Activated T-helper 17 cell treated with anti-CD3 and anti-CD28 coated beads, Interleukin-2, amount 50 U/mL, for 72 hours (primary cell): ENCODE data around the gene DENND11. TPM values are rescaled to one million over a fixed set of nuclear protein-coding genes. Genes with fewer than 3 reads are reported as not detected.
"Not testable (repeated sequence)": the region's sequence is repeated elsewhere in the genome, so short reads cannot be mapped to it uniquely, and the experiment has no call there.

Experiments
- ATAC-seq: fragments of 150-1000 bp; cut with Tn5 transposase; replicated peaks from 2 replicates; pipeline ENCODE4 v1.10.0; 2021; ENCODE audit warnings: mild to moderate bottlenecking, moderate library complexity
- H3K27ac Mint-ChIP-seq: one replicate; pipeline ENCODE4 v1.8.0; 2022; ENCODE audit warnings: mixed read lengths
- H3K27me3 Mint-ChIP-seq: one replicate; pipeline ENCODE4 v1.8.0; 2022; ENCODE audit warnings: mixed read lengths
- H3K36me3 Mint-ChIP-seq: one replicate; pipeline ENCODE4 v1.8.0; 2022; ENCODE audit warnings: low read depth, mild to moderate bottlenecking, mixed read lengths
- H3K4me1 Mint-ChIP-seq: one replicate; pipeline ENCODE4 v1.8.0; 2022; ENCODE audit warnings: mixed read lengths
- H3K4me3 Mint-ChIP-seq: one replicate; pipeline ENCODE4 v1.8.0; 2022; ENCODE audit warnings: mild to moderate bottlenecking, mixed read lengths
- H3K9me3 Mint-ChIP-seq: one replicate; pipeline ENCODE4 v1.8.0; 2022; ENCODE audit warnings: mixed read lengths
- total RNA-seq, 2 donors: library from RNA; stranded (reverse); gene quantifications; one replicate each; pipeline ENCODE4 v1.2.3, GENCODE V29; 2022

DENND11 gene
- total RNA-seq, 2 donors from 2014 or later: 19.5 to 36.1 TPM

GRCh38 chr7:141700296-141700847 lies 1.6 kb downstream of the DENND11 start:
- H3K4me1 Mint-ChIP-seq: peaks cover 47% of the 10 kb centered on the region
- H3K36me3 Mint-ChIP-seq: peaks cover 19% of the 10 kb centered on the region

GRCh38 chr7:141699860-141700259 lies 2.1 kb downstream of the DENND11 start:
- peaks cover 19% of the 10 kb centered on the region for H3K36me3 Mint-ChIP-seq
- H3K4me1 Mint-ChIP-seq: peaks cover 50% of the 10 kb centered on the region
- H3K27me3 Mint-ChIP-seq: peaks cover 3% of the 10 kb centered on the region
- ATAC-seq: no peak
- H3K27ac Mint-ChIP-seq: peak overlapping the region; percentile 73
- H3K9me3 Mint-ChIP-seq: no peaks in the 10 kb centered on the region
- peak overlapping the region; percentile 91 for H3K4me3 Mint-ChIP-seq

More at GRCh38 chr7:141700296-141700847, 1.6 kb downstream of the DENND11 start:
- peak overlapping the region; percentile 91 for H3K4me3 Mint-ChIP-seq
- H3K9me3 Mint-ChIP-seq: no peaks in the 10 kb centered on the region
- H3K27ac Mint-ChIP-seq: peak overlapping the region; percentile 73
- ATAC-seq: no peak
- peaks cover 3% of the 10 kb centered on the region for H3K27me3 Mint-ChIP-seq

GRCh38 chr7:141698247-141699015 lies 3.5 kb downstream of the DENND11 start:
- Mint-ChIP-seq H3K4me1 (peaks cover 57% of the 10 kb centered on the region), H3K4me3 (peak overlapping the region; percentile 91), H3K9me3 (no peaks in the 10 kb centered on the region), H3K27me3 (peaks cover under 1% of the 10 kb centered on the region), H3K27ac (peak overlapping the region; percentile 67), H3K36me3 (peaks cover 19% of the 10 kb centered on the region)
- ATAC-seq: no peak

- Mint-ChIP-seq H3K4me1 (peaks cover 58% of the 10 kb centered on the region), H3K27ac (no peak overlapping the region), H3K4me3 (no peak overlapping the region)
Measured at GRCh38 chr7:141697211-141697871, 4.6 kb downstream of the DENND11 start.

GRCh38 chr7:141696348-141696747 lies 5.6 kb downstream of the DENND11 start:
- Mint-ChIP-seq H3K27me3 (no peaks in the 10 kb centered on the region), H3K36me3 (peaks cover 19% of the 10 kb centered on the region), H3K4me3 (no peak overlapping the region), H3K9me3 (no peaks in the 10 kb centered on the region), H3K4me1 (peaks cover 58% of the 10 kb centered on the region), H3K27ac (no peak overlapping the region)
- ATAC-seq: no peak

More at GRCh38 chr7:141697211-141697871, 4.6 kb downstream of the DENND11 start:
- no peaks in the 10 kb centered on the region for H3K27me3 Mint-ChIP-seq
- no peaks in the 10 kb centered on the region for H3K9me3 Mint-ChIP-seq
- ATAC-seq: no peak
- peaks cover 19% of the 10 kb centered on the region for H3K36me3 Mint-ChIP-seq

GRCh38 chr7:141695803-141696289 lies 6.1 kb downstream of the DENND11 start:
- no peak overlapping the region for H3K27ac Mint-ChIP-seq
- no peak for ATAC-seq
- H3K36me3 Mint-ChIP-seq: peaks cover 19% of the 10 kb centered on the region
- no peak overlapping the region for H3K4me3 Mint-ChIP-seq
- no peaks in the 10 kb centered on the region for H3K27me3 Mint-ChIP-seq
- peaks cover 57% of the 10 kb centered on the region for H3K4me1 Mint-ChIP-seq
- no peaks in the 10 kb centered on the region for H3K9me3 Mint-ChIP-seq

- H3K4me1 Mint-ChIP-seq: peaks cover 29% of the 10 kb centered on the region
Measured at GRCh38 chr7:141693082-141693481, 8.9 kb downstream of the DENND11 start.

GRCh38 chr7:141691961-141692360 lies 10.0 kb downstream of the DENND11 start:
- peaks cover 2% of the 10 kb centered on the region for H3K36me3 Mint-ChIP-seq
- H3K4me1 Mint-ChIP-seq: peaks cover 26% of the 10 kb centered on the region
- H3K27ac Mint-ChIP-seq: no peak overlapping the region
- no peak for ATAC-seq
- no peaks in the 10 kb centered on the region for H3K27me3 Mint-ChIP-seq
- H3K4me3 Mint-ChIP-seq: no peak overlapping the region
- H3K9me3 Mint-ChIP-seq: no peaks in the 10 kb centered on the region

More at GRCh38 chr7:141693082-141693481, 8.9 kb downstream of the DENND11 start:
- ATAC-seq: no peak
- Mint-ChIP-seq H3K36me3 (peaks cover 3% of the 10 kb centered on the region), H3K27me3 (no peaks in the 10 kb centered on the region), H3K27ac (no peak overlapping the region), H3K9me3 (no peaks in the 10 kb centered on the region), H3K4me3 (no peak overlapping the region)

GRCh38 chr7:141691540-141691939 lies 10.4 kb downstream of the DENND11 start:
- peaks cover 24% of the 10 kb centered on the region for H3K4me1 Mint-ChIP-seq
- H3K27ac Mint-ChIP-seq: no peak overlapping the region
- no peaks in the 10 kb centered on the region for H3K27me3 Mint-ChIP-seq
- ATAC-seq: no peak
- H3K4me3 Mint-ChIP-seq: no peak overlapping the region
- H3K36me3 Mint-ChIP-seq: peaks cover 7% of the 10 kb centered on the region
- H3K9me3 Mint-ChIP-seq: no peaks in the 10 kb centered on the region

- H3K4me3 Mint-ChIP-seq, H3K9me3 Mint-ChIP-seq, H3K4me1 Mint-ChIP-seq, H3K27ac Mint-ChIP-seq, ATAC-seq, H3K27me3 Mint-ChIP-seq: not testable (repeated sequence)
- peaks cover 28% of the 10 kb centered on the region for H3K36me3 Mint-ChIP-seq
Measured at GRCh38 chr7:141689072-141689825, 12.7 kb downstream of the DENND11 start.

- peaks cover 5% of the 10 kb centered on the region for H3K4me1 Mint-ChIP-seq
- H3K27me3 Mint-ChIP-seq: no peaks in the 10 kb centered on the region
- H3K4me3 Mint-ChIP-seq: no peak overlapping the region
- ATAC-seq: no peak
- no peaks in the 10 kb centered on the region for H3K9me3 Mint-ChIP-seq
- no peak overlapping the region for H3K27ac Mint-ChIP-seq
- H3K36me3 Mint-ChIP-seq: peaks cover 38% of the 10 kb centered on the region
Measured at GRCh38 chr7:141688043-141688442, 13.9 kb downstream of the DENND11 start.

GRCh38 chr7:141686670-141687069 lies 15.3 kb downstream of the DENND11 start:
- H3K36me3 Mint-ChIP-seq: peaks cover 52% of the 10 kb centered on the region
- H3K4me3 Mint-ChIP-seq: no peak overlapping the region
- no peaks in the 10 kb centered on the region for H3K9me3 Mint-ChIP-seq
- peaks cover 5% of the 10 kb centered on the region for H3K4me1 Mint-ChIP-seq
- H3K27ac Mint-ChIP-seq: no peak overlapping the region
- H3K27me3 Mint-ChIP-seq: no peaks in the 10 kb centered on the region
- no peak for ATAC-seq

GRCh38 chr7:141686074-141686473 lies 15.9 kb downstream of the DENND11 start:
- Mint-ChIP-seq H3K27ac (no peak overlapping the region), H3K9me3 (no peaks in the 10 kb centered on the region), H3K4me1 (peaks cover 5% of the 10 kb centered on the region), H3K4me3 (no peak overlapping the region), H3K36me3 (peaks cover 58% of the 10 kb centered on the region), H3K27me3 (no peaks in the 10 kb centered on the region)
- ATAC-seq: no peak
